Stimulated activated CD8-positive, alpha-beta memory T cell treated with anti-CD3 and anti-CD28 coated beads, Interleukin-7, amount 100 ng/mL, for 4 hours (primary cell): ENCODE data around the gene SORBS2.

ENCODE experiments used
- DNase-seq, 2 donors: peaks; one replicate each; pipeline ENCODE4 v3.0.0-alpha.2; 2020; ENCODE audit warnings: low read depth in 2 of 2

The SORBS2 gene

GRCh38 chr4:185590982-185591381 is 221.0 kb downstream of the SORBS2 start:
- DNase-seq = no peak

DNA sequence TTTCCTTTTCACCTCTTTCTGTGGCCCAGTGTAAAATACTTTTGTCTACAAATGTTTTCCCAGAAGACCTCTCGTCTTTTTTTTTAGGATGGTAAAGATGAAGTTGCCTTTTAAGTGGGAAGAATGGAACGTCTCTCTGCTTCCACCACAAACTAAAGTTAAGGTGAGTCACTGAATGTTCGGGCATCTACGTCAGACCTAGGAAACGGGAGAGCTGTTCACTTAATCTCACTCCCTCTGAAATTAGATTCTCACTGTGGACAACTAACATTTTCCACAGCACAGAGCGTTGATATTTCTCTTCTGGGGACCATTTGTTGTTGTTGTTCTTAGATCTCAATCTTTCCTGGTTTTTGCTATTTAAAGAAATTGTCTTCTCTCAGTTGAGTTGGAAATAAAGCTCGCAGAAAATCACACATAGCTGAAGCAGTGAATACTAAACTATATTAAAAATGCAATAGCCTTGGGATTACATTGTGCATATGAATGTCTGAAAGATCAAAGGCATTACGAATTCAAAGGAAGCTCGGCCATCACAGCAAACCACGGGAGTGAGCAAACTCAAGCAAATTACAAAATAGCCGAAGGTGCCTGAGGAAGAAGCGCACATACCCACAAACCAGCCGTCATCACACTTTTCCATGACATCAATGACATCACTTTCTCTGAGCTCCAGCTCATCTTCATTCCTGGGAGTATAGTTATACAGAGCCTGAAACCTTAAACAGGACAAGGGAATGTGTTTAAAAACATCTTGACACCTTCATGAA is 222.7 kb downstream of the SORBS2 start:
- DNase-seq = no peak

DNA sequence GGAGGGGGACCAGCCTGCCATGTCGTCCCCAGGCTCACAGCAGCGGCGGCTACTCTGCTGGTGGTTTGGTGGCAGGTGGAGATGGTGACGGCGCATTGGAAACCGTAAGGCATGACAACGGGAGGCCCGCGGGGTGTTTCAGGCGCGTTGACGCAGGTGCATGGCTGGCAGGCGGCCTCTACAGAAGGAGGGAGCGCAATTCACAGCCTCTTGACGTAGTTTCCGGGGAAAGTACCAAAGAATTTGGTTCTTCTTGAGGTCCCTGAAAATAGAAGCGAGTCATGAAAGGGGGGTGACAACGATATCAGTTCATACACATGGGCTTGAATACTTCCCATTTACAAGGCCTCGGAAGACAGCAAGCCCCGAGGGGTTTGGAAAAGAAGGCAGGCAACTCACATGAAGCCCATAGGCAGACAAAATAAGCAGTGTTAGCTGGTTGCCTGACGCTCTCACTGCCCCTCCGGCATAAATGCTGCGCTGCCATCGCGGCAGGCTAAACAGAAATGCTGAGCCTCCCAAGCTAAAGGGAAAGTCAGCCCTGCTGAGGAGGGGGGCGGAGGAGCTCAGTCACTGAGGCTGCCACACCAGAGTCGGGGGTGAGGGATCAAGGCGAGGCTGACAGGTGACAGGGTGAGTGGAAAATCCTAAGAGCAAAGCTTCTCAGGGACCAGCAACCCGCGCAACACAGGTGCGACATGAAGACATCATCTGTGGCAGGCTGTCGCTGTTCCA is 224.4 kb downstream of the SORBS2 start:
- DNase-seq = peak; percentile 29 to 44

GRCh38 chr4:185587030-185587426 is 225.0 kb downstream of the SORBS2 start:
- DNase-seq = no peak

DNA sequence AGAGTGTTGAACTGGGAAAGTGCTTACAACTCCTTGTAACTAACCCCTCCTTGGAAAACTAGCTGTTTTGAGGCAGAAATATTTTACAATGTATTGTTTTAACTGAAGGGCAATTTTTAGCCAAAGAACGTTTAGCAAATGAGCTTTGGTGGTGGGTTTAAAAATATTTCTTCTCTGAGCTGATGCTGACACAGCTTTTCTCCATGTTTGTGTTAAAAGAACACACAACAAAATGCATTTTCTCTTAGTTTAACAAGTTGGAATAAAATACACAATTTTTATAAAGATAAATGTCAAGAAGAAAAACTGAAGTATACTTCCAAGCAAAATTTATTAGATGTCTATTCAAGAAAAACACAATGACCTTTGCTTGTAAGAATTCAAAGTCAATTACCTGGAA is 226.8 kb downstream of the SORBS2 start:
- DNase-seq = no peak

DNA sequence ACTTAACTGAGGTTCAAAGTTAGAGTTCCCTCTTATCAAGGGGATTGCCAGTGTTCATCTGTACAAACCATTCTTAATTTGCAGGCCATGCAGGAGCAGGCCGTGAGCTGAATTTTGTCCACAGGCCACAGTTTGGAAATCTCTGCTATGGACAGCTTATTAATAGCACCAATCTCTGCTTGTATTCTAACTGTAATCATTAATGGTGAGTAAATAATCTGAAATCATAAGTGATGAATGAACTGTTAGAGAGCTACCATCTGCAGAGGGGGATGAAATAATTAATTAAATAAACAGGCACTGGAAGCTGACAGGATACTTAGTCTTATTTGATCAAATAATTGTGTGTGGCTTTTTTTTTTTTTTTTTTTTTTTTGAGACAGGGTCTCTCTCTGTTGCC is 228.2 kb downstream of the SORBS2 start:
- no peak for DNase-seq

DNA sequence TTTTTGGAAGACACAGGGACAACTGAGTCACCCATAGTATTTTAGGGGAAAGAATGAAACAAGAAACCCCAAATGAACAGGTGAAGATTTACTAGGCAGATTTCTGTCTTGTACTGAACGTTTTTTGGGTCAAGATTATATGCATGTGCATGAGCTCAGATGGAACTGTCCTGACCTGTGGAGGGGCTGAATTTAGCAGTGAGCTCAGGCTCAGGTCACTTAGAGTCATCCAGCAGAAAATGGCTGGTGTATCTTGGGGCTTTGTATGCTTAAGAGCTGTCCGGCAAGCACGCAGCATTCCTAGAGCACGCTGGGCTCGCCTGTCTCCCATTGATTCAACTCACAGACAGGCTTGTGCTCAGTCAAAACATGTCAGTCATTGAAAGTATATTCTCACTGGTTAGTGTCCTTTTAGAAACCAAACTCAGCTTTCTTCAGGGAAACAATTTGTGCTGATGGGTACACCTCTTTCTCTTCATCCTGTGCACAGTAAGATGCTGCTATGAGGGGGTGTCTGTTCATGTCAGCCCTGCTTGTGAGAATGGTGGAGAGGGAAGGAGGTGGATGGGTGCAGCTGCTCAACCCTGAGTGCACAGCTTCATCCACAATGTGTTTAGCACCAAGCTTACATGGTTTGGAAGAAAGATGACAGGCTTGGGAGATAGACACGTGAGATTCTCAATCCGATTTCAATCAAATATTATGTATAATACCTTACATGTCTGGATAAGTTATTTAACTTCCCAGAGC is 229.2 kb downstream of the SORBS2 start:
- no peak for DNase-seq

DNA sequence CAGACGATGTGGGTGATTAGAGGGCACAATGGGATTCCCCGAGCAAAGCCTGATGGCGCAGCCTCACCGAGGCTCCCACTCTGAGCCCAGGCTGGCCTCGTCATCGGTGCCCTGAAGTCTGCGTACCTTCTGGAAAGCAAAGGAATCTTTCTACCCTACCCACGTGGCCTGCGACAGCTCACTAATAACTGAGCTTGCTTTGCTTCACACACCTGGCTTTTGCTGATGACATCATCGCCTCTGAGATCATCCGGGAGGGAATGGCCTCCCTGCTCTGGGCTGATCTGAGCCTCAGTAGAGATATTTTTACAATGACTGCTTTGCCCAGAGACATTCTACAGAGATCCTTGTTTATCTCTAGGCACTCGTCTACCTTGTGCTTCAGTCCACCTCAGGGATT is 231.3 kb downstream of the SORBS2 start:
- no peak for DNase-seq

- no peak for DNase-seq
These were observed 233.7 kb downstream of the SORBS2 start for GRCh38 chr4:185578284-185578683.

GRCh38 chr4:185576962-185577950 is 234.7 kb downstream of the SORBS2 start:
- no peak for DNase-seq

DNA sequence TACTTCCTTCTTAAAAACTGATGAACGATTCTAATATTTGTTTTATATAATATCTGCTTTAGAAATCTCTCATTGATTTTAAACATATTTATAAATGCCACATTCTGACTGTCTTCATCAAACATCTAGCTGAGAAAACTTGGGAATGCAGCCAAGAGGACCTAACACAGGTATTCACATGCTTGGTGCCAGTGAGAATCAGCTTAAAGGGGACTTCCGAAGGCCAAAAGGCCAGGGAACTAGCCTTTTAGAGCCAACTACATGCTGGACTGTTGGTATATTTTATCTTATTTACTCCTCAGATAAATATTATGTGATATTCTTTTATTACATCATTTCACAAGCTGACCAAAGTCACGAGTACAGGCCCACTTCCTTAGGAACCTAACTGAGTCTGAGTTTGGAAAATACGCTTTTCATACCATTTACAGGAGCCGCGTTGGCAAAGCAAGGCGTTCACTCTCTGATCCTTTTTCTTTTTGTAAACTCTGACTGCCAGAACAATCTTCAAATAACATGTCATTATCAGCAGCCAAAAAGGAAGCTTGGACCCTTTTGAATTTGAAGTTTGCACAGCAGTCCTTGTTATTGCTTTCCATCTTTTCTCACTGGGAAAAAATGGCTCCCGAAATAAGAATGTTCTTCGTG is 235.6 kb downstream of the SORBS2 start:
- DNase-seq = no peak

DNA sequence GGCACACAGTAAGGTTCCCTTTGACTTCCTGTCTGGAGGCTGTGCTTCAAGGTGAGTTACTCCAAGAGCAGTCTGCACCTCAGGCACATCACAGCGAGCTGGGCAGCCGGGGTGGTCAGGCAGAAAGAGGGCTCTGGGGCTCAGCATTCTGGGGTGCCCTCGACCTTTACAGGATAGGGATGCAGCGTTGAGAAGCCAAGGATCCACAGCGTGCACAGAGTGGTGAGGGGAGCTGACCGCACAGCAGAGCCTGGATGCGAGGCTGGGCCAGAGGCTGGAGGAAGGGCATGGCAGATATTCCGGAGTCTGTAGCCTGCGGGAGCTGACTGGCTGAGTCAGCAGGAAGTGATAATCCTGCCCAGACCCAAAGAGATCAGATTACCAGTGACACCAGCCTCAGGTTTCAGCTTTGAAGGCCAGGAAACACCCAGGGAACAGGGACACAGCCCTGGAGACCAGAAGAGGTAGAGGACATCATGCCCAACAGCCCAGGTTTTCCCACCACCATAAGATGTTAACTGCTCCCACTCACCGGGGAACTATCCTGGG is 238.3 kb downstream of the SORBS2 start:
- no peak for DNase-seq

DNA sequence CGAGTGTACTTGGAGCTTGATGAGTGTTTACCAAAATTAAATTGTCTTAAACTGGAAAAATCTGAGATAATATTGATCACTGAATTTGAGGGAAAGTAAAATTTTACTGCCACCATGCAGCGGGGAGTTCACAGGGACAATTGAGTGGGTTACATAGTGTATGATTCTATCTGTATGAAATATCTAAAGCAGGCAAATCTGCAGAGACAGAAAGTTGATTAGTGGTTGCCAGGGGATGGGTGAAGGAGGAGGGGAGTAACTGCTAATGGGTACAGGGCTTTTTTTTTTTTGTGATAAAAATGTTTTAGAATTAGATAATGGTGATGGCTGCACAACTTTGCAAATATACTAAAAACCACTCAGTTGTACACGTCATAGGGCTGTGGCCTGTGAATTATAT is 241.3 kb downstream of the SORBS2 start:
- DNase-seq = no peak

DNA sequence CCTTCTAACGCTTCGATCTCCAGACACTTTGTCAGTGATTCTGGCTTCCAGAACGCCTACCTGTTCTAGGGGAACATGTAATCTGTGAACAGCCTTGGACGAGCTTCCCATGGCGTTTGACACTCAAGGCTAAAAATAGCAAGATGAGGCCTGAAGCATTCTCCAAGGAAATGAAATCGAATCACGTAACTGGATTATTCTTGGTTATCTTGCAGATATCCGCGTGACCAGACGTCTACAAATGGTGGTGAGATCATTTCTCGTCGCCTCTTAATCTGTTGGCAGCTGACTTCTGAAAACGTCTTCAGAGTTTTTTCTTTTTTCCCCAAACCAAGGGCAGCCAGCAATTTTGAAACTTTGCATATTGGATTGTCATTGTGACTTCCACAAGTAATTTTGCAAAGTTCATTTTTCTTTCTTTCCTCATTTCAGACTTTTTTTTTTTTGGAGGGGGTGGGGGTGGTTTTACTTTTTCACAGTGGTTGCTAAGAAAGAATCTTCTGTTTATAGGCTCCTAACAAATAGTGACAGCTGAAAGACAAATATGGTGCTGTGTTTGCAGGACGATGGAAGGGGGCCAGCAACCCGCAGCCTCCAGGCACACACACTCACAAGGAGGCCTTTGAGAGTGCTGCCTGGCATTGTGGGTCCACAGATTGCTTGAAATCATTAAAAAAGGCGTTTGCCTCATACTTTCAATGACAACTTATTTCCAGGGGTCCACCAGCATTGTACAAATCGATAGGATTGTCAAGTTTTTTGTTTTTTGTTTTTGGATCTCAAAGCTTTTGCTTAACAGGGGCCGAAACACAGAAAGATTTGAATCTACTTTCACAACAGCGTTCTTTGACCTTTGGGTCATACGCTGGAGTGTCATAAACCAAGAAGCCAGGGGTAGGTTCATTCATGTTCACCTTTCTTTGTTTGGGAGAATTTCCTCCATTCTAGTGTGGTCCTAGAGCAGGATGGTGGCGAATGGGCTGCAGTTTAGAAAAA is 244.3 kb downstream of the SORBS2 start:
- no peak for DNase-seq

- no peak for DNase-seq
These were observed 245.0 kb downstream of the SORBS2 start for GRCh38 chr4:185566972-185567371.

DNA sequence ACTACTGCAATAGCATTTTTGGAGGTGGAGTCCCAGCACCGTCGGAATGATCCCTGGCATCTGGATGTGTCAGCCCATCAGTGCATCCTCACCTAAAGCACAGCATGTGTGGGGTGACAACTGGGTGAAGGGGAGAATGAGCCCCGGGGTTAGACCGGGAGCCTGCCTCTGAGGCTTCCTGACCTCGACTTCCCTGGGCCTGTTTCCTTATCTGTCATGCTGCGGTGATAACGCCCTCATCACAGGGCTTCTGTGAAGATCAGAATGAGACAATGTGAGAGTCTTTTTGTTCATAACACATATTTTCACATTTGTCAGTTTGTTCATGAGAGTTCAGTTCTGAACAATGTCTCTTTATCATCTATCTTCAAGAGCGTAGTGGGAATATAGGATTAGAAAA is 245.6 kb downstream of the SORBS2 start:
- no peak for DNase-seq

GRCh38 chr4:185565696-185566095 is 246.3 kb downstream of the SORBS2 start:
- no peak for DNase-seq

- no peak for DNase-seq
These were observed 247.6 kb downstream of the SORBS2 start for GRCh38 chr4:185564349-185564748.

GRCh38 chr4:185562531-185562930 is 249.5 kb downstream of the SORBS2 start:
- DNase-seq = no peak
